T follicular helper cell (primary cell): Measurements from ENCODE around the gene WDTC1.
"Not testable (repeated sequence)": the region's sequence is repeated elsewhere in the genome, so short reads cannot be mapped to it uniquely, and the experiment has no call there.

ENCODE experiments used
- DNase-seq: peaks from one replicate; pipeline ENCODE4 v3.0.0-alpha.2; 2020; ENCODE audit warnings: low read depth

The WDTC1 gene

DNA sequence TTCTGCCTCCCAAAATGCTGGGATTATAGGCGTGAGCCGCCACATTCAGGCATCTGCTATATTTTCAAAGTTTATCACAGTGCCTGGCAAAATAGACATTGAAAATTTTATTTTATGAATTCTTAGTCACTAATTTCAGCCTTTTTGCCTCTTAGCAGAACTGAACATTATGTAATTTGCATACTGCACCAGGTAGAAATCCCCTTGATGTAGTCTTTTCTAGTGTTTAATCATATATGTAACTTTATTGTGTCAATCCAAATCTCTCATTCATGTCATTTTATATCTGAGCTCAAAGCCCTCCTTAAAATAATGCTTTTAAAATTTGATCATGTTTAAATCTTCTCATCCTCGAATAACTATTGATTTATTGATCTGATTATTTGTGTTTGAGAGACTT is 19.2 kb downstream of the WDTC1 start:
- DNase-seq: no peak

DNA sequence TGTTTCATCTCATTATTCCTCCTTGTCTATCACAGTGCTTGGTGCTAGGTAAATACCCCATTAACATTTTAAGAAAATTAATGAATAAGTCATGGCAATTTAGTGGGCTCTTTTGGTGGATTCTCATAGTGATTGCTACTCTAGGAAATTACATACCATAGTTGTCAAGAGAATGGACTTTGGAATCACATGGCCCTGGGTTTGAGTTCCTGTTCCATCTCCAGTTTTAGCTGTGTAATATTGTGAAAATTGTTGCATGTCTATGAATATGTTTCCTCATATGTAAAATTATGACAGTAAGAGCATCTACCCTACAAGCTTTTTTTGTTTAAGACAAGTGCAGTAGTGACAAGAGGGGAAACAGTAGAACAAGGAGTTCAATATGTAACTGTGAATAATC is 20.7 kb downstream of the WDTC1 start:
- DNase-seq: no peak

DNA sequence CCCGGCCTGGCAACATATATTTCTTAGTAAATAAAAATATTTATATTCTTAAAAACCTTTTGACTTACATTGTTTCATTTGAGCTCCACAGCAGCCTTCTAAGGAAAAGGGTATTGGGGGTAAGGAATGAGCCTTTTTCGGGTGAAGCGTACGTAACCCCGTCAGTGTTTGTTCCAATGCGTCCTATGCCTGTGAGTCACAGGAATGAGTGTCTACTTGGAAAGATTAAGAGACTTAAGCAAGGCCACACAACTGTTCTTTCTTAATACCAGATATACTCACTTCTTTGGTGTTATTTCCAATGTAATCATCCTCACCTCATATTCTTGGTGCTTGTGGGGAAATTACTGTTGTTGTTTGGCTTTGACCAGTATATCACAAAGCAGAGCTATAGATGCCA is 22.7 kb downstream of the WDTC1 start:
- DNase-seq: no peak

DNA sequence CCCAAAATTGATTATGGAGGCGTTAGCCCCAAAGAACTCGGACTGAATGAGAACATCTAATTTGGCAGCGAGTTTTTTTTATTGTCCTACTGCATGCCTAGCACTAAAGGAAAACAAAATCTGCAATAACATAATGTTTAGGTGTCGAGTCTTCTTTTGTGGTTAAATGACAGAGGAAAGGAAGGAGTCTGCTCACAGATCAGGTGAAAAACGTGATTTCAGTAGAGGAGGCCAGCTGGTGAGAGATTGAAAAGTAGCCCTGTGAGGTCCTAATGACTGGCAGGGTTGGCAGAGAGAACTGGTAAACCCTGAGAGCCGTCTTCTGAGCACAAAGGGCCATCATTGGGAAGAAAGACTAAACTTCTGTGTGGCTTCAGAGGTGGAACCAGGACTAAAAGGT is 24.2 kb downstream of the WDTC1 start:
- no peak for DNase-seq

DNA sequence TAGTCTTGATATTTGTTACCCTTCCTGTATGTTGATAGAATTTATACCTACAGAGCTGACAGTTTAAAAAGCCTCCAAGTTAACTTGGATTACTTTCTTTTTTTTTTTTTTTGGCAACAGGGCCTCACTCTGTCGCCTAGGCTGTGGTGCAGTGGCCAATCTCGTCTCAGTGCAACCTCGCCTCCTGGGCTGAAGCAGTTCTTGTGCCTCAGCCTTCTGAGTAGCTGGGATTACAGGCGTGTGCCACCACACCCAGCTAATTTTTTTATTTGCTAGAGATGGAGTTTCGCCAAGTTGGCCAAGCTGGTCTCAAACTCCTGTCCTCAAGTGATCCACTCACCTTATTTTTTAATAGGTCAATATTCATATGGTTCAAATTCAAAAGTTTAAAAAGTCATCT is 32.7 kb downstream of the WDTC1 start:
- DNase-seq: no peak

DNA sequence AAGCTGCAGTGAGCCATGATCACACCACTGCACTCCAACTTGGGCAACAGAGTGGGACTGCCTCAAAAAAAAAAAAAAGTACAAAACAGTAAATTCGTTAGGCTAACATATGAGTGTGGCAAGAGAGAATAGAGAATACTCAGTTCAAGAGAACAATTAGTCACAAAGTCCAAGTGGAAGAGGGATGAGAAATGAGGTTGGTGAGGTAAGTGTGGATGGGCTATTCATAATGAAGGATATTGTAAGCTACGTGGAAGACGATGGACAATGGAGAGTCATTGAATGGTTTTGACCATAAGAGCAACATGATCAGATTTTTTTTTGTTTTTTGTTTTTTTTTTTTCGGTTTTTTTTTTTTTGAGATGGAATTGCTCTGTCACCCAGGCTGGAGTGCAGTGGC is 34.8 kb downstream of the WDTC1 start:
- no peak for DNase-seq

DNA sequence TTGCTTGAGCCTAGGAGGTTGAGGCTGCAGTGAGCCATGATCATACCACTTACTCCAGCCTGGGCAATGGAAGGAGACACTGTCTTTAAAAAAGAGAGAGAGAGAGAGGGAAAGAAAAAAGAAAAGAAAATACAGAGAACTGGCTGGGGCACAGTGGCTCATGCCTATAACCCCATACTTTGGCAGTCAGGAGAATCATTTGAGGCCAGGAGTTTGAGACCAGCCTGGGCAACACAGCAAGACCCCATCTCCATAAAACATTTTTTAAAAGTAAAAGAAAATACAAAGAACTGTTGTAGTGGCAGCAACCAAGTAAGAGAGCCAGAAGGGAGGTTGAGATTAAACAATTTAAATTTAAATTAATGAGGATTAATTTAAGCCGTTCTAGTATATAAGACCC is 39.8 kb downstream of the WDTC1 start:
- DNase-seq: no peak

DNA sequence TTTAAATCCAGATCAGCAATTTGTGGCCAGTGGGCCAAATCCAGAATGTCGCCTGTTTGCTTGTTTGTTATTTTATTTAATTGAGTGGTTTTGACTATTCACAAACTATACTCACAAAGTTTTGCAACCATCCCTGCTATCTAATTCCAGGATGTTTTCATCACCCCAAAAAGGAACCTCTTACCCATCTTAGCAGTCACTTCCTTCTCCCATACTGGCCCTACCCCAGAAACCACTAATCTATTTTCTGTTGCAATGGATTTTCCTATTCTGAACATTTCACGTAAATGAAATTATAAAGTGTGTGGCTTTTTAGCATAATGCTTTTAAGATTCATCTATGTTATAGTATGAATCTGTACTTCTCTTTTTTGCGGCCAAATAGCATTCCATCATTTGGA is 41.3 kb downstream of the WDTC1 start:
- DNase-seq: no peak

DNA sequence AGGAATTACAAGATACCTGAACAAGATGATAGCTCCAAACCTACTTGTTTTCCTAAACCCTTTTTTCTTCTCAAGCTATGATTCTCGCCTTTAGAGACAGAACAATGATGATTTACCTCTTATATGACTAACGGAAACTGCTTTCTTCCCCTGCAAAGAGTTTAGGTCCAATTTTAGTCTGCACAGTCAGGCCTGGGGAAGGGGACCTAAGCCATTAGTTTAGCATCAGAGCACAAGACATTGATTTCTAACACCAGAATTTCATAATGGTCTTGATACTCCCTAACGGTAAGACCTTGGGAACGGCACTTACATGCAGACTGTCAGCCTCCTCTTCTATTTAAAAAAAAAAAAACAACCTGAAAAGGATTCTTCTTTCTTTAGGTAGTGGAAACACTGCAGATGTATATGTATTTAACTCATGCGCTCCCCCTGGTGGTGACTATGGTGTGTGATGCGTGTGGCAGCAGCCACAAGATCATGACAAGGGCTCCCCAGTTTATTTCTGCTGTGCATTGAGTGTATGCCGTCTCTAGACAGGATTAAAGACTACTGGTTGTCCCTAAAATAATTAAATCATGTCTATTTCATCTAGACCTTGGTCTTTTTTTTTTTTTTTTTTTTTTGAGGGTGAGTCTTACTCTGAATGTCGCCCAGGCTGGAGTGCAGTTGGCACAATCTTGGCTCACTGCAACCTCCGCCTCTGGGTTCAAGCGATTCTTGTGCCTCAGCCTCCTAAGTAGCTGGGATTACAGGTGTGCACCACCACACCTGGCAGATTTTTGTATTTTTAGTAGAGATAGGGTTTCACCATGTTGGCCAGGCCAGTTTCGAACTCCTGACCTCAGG is 50.2 kb downstream of the WDTC1 start:
- DNase-seq: peak; percentile 81

DNA sequence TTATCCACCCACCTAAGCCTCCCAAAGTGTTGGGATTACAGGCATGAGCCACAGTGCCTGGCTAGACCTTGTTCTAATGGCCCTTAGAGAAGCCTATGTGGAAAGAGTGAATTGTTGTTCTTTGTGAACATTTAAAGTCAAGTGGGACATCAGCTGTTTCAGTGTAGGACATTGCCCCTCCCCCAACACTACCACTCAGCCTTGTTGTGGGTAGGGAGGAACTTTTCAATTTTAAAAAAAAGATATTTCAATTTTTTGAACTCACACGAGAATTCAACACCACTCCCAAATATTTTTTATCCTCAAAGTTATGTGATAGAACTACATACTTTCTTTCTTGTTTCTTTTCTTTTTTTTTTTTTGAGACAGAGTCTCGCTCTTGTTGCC is 50.8 kb downstream of the WDTC1 start:
- DNase-seq: no peak

DNA sequence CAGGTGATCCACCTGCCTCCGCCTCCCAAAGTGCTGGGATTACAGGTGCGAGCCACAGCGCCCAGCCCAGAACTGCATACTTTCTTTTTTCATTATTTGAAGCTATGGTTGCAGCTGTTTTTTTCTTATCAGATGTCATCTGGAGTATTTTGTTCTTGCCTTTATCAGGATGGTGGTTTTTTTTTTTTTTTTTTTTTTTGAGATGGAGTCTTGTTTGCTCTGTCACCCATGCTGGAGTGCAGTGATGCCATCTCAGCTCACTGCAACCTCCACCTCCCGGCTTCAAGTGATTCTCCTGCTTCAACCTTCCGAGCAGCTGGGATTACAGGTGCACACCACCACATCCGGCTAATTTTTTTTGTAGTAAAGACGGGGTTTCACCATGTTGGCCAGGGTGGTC is 51.4 kb downstream of the WDTC1 start:
- not testable (repeated sequence) for DNase-seq

DNA sequence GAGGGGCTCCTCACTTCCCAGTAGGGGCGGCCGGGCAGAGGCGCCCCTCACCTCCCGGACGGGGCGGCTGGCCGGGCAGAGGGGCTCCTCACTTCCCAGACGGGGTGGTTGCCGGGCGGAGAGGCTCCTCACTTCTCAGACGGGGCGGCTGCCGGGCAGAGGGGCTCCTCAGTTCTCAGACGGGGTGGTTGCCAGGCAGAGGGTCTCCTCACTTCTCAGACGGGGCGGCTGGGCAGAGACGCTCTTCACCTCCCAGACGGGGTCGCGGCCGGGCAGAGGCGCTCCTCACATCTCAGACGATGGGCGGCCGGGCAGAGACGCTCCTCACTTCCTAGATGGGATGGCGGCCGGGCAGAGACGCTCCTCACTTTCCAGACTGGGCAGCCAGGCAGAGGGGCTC is 54.7 kb downstream of the WDTC1 start:
- not testable (repeated sequence) for DNase-seq

DNA sequence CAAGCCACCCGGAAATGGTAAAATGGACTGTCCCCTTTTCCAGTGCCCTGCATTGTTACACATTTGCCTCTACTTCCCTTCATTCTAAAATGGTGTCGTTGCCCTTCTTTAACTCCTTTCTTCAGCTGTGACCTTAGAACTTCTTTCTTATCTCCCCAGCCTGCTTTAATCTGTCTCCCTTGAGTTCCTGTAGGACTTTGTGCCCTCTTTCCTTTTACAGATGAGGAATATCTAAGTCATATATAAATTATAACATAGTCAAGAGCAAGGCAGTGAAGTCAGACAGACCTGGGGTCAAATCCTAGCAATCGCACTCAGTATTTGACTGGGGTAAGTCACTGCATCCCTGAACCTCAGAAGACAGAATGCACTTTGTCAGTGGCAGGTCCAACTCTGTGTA is 56.1 kb downstream of the WDTC1 start:
- no peak for DNase-seq

DNA sequence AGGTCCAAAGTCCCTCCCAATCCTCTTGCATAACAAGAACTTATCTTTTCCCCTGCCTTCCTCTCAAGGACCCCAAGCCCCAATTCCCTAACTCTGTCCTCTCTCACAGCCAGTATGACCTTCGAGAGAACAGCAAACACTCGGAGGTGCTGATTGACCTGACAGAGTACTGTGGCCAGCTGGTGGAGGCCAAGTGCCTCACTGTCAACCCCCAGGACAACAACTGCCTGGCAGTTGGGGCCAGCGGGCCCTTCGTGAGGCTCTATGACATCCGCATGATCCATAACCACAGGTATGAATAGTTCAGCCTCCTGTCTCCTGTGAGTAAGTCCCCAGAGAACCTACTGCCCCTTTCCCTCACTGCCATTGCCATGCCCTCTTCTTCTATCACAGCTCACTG is 57.7 kb downstream of the WDTC1 start:
- no peak for DNase-seq

DNA sequence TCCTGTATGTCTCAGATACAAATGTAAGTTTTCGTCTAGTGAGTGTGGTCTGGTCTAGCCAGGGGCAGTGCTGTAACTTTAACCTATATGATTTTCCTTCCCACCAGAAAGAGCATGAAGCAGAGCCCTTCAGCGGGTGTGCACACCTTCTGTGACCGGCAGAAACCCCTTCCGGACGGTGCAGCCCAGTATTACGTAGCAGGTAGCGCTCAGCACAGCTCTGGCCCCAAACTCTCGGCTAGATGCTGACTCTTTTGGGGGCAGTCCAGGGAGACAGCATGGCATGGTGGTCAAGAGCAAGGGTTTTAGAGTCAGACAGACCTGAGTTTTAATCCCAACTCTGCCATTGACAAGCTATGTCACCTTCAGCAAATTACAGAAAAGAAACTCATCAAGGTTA is 59.5 kb downstream of the WDTC1 start:
- no peak for DNase-seq

DNA sequence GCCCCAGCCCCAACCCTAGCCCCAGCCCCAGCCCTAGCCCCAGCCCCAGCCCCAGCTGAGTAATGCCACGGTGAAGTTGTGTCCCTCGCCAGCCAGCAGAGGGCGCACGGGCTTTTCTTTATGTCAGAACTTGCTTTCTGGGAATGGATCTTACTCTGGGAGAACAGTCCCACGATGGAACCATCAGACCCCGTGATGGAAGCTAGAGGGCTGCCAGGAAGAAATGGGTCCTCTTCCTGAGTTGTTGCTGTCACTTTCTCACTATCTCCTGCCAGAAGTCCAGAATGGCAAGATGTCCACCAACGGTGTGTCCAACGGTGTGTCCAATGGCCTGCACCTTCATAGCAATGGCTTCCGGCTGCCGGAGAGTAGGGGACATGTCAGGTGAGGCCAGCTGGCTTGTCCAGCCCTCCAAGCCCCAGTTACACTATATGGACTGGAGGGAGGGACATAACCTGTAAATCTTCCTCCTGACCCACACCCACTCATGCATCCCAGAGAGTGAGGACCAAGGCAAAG is 62.4 kb downstream of the WDTC1 start:
- peak; percentile 55 for DNase-seq

DNA sequence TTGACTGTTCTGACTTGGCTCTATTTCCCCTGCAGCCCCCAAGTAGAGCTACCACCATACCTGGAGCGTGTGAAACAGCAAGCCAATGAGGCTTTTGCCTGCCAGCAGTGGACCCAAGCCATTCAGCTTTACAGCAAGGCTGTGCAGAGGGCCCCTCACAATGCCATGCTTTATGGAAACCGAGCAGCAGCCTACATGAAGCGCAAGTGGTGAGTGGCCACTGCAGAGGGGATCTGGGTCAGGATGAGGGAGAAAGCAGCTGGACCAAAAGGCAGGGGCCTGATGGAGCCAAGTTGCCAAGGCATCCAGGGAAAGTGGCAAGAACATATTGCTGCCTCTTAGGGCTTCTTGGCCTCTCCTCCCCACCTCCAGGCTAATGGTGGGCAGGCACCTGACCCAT is 63.5 kb downstream of the WDTC1 start:
- no peak for DNase-seq

DNA sequence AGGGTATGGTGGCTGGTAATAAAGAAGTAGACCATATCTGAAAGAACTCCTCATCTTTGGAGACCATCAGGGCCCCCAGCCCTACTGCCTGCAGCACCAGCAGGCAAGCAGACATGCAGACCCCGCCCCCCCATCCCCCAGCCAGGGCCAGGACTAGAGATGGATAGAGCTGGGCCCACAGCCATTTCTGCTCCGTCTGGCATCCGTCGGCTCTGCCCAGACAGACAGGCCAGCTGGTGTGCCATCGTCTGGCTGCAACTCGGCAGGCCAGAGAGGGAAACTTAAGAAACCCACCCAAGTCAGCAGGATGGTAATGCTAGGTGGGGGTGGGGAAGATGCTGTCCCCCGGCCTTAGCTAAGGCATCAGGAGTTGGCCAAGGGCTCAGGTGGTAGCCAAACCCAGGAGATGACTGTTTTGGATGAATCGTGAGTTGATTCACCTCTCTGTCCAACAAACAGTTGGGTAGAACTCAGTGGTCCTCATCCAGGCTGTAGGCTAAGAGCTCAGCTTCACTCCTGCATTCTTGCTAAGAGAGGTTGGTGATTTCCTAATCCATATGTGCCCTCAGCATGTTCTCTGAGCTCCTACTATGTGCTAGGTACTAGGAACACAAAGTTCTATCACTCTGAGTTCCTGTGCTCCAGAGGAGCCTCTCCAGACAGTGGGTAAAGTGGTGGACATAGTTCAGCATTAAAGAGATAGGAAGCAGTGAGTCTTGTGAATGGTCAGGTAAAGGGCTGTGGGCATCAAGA is 64.4 kb downstream of the WDTC1 start:
- no peak for DNase-seq

DNA sequence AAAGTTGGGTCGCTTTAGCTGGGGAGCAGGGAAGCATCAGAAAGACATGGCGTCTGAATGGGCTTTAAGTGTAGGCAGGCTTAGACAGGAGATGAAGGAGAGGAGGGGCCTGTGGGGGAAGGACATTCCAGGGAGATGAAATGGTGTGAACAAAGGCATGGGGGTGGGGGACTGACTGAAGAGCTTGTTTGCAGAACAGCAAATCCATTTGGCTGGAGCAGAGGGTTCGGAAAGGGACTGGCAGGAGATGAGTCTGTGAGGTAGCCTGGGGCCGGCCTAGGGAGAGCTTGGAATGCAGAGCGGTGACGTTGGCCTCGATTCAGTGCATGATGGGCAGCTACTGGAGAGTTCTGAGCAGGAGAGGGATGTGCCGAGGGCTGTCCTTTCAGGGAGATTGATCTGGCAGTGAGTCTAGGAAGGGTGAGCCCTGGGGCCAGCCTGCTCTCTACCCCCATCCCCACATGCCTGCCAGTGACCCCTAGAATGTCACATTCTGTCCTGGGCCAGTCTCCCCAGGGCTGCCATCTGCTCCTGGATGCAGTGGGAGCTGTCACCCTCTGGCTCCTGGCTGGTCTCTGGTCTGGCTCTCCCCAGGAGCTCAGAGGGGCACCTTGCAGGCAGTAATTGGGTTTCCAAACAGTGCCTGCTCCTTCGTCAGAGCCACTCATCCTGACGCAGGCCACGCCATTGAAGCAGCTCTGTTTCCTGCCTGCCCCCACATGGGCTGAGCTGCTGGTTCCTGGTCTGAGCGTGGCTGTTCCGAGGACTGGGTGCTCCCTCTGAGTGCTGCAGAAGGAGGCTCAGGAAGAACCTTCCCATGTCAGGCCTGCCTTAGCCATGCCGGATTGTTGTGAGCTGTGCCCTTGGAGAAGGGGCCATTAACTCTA is 65.2 kb downstream of the WDTC1 start:
- no peak for DNase-seq

DNA sequence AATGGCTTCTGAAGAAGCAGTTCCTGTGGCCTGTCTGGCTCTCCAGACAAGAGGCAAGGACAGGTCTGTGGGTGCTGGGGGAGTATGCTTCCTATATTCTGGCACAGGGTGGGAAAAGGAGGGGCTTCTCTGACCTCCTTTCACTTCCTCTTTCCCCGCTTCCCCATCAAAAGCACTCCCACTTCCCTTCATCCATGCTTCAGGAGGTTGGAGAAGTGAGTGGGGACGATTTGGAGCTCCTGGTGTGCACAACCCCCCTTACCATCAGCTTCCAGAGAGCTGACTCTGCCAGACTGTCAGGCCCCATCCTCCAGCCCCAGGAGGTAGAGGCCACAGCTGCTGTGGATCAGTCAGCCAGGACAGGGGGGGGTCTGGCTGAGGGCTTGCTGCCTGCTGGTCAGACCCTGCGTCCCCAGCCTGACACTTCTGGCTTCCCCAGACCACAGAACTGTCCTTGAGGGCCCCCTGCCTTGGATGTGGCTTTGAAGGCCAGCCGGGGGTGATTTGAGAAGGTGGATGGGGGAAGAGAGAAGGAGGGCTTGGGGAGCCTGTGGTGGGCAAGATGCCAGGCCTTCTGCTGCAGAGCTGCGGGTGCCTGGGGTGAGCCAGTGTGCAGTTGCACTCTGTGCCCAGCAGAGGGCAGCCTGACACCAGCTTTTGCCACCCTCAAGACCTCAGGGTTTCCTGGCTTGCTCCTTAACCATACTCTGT is 66.1 kb downstream of the WDTC1 start:
- DNase-seq: peak; percentile 68

DNA sequence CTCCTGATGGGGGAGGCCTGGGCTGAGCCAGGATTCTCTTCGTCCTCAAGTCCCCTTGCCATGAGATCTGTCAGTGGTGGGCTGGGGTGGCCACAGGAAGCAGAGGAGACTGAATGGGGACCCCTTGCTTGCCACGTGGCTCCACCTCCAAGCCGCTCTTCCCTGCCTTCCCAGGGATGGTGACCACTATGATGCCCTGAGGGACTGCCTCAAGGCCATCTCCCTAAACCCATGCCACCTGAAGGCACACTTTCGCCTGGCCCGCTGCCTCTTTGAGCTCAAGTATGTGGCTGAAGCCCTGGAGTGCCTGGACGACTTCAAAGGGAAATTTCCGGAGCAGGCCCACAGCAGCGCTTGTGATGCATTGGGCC is 66.6 kb downstream of the WDTC1 start:
- DNase-seq: no peak
